Omental fat pad (tissue), 4 donors: Measurements from ENCODE around the gene LYPD1. TPM values are rescaled to one million over a fixed set of nuclear protein-coding genes. Genes with fewer than 3 reads are reported as not detected.

Source experiments
- ATAC-seq: fragments of 150-250 bp; one replicate; pipeline ENCODE4 v1.9.1; 2016; ENCODE audit warnings: mild to moderate bottlenecking, moderate library complexity; ENCODE audit not compliant: low FRiP score
- DNase-seq: peaks from one replicate; pipeline ENCODE4 v3.0.0-alpha.2; 2019; ENCODE audit warnings: low spot score
- total RNA-seq, 4 donors: library from RNA; depleted of rRNA; stranded (reverse); fragments of >200 nt; gene quantifications; one replicate each; pipeline ENCODE4 v1.1.0, GENCODE V29; 2016
- TF ChIP-seq, protein P1 (sequence below), 3 donors: fragments of 450-650 bp; IDR thresholded peaks; one replicate each; pipeline ENCODE4 v1.5.1; 2016 to 2017; ENCODE audit warnings: antibody characterized with exemption in 3 of 3, mild to moderate bottlenecking in 3 of 3, moderate library complexity in 2 of 3

Gene LYPD1
- total RNA-seq, 4 donors from 2014 or later = 0.48 TPM; not detected in 3

DNA sequence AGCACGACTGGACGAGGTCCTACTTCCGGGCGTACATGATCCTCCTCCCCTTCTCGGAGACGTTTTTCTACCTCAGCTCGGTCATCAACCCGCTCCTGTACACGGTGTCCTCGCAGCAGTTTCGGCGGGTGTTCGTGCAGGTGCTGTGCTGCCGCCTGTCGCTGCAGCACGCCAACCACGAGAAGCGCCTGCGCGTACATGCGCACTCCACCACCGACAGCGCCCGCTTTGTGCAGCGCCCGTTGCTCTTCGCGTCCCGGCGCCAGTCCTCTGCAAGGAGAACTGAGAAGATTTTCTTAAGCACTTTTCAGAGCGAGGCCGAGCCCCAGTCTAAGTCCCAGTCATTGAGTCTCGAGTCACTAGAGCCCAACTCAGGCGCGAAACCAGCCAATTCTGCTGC lies 24.8 kb downstream of the LYPD1 start:
- TF ChIP-seq, protein P1, sequence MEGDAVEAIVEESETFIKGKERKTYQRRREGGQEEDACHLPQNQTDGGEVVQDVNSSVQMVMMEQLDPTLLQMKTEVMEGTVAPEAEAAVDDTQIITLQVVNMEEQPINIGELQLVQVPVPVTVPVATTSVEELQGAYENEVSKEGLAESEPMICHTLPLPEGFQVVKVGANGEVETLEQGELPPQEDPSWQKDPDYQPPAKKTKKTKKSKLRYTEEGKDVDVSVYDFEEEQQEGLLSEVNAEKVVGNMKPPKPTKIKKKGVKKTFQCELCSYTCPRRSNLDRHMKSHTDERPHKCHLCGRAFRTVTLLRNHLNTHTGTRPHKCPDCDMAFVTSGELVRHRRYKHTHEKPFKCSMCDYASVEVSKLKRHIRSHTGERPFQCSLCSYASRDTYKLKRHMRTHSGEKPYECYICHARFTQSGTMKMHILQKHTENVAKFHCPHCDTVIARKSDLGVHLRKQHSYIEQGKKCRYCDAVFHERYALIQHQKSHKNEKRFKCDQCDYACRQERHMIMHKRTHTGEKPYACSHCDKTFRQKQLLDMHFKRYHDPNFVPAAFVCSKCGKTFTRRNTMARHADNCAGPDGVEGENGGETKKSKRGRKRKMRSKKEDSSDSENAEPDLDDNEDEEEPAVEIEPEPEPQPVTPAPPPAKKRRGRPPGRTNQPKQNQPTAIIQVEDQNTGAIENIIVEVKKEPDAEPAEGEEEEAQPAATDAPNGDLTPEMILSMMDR (IDR thresholded peaks at IDR 0.05) = no peak
- ATAC-seq = no peak
- DNase-seq = no peak

DNA sequence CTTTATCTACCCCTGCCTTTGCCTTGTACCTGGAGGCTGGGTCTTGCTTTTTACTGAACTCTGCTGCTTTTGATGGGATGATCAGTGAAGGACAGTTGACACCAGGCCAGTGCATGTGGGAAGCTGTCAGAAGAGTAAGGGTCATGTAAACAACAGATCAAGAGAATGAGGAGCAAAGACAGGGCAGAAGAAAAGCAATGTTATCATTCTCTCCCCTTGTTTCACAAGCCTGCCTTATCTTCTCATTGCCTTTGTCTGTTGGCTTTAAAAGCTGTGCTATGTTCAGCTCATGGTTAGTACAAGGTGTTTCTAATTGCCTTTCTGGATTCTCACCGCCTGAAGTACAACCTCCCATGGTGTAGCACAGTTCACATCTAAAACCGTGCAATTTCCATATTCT lies 27.6 kb downstream of the LYPD1 start:
- TF ChIP-seq, protein P1 (IDR thresholded peaks at IDR 0.05) = no peak
- ATAC-seq (no peak), DNase-seq (no peak)

DNA sequence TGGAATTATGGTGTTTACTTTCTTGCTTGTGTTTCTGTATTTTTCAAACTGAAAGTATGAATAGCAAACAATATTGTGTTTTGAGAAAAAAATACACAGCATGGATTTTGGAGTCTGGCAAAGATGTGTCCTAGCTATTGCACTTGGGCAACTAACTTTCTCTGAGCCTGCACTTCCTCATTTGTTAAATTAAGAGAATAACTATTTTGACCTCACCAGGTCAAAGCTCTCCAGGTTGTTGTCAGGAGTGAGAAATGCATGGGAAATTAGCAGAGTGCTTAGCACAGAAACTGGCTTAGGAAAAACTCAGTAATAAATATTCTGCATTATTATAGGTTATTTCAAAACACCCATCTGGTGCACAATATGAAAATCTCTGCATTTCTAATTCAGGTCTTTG lies 28.2 kb downstream of the LYPD1 start:
- TF ChIP-seq, protein P1 (IDR thresholded peaks at IDR 0.05) = no peak
- no peak for ATAC-seq
- no peak for DNase-seq

DNA sequence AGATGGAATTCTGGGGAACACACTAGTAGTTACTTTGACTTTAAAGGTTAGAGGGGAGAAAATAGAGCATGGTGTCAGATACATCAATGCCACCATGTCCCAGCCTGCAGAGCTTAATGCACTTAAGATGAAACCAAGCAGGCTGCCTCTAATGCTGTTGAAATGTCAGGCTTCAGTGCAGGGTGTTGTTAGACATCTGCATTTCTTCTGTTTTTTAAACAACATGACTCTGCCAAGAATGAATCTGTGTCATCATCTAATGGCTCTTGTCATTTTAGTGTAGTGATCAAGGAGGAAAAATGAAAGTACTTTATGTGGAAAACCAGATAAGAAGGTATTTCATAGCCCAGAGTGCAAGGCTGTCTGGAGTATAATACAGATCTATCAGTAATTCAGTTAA lies 29.9 kb downstream of the LYPD1 start:
- TF ChIP-seq, protein P1 (IDR thresholded peaks at IDR 0.05) = no peak
- DNase-seq = no peak
- no peak for ATAC-seq

DNA sequence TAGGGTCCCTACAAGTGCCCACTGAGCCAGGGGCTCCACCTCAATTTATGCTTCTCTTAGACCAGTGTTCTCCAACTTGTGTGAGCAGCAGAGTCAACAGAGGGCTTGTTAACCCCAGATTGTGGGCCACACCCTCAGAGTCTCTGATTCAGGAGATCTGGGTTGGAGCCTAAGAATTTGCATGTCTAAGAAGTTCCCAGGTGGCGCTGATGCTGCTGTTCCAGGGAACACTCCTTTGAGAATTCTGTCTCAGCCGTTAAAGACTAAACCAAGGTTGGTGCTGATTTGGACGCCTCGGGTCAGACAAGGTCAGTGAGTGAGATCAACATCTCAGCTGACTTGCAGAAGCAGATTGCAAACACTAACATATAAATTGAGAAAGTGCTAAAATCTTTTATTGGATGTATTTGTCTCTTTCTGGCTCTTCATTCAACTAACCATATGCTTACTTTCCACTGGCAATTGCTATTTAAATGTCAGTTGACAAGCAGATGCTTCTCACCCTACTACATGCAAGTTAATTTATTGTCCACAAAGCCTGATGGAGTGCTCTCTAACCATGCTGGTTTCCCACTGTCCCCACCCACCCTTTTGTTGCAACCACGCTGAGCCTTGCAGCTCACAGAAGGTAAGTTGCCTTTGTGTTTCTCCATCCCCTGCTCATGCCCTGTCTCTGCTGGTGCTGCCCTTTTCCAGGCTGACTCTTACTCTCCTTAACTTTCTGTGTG lies 31.5 kb downstream of the LYPD1 start:
- DNase-seq (no peak), ATAC-seq (no peak)
- TF ChIP-seq, protein P1 (IDR thresholded peaks at IDR 0.05) = no peak

DNA sequence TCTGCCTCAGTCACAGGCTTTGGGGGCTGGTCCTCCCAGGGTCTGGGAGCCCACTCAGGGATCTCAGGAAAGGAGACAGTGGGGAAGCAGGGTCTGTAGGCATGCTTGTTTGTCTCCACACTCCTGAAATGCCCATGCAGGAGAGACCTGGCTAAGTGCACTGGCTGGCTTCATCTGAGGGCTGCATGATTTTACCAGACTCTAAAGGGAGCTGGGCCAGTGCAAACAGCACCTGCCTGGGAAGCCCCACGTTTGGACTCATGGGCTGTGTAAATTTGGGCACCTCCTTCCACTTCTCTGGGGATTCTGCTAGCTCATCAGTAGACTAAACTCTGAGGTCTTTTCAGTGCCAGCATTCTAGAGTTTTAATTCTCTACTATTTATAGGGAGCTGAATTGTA lies 33.7 kb downstream of the LYPD1 start:
- DNase-seq (no peak), ATAC-seq (no peak)
- TF ChIP-seq, protein P1 (IDR thresholded peaks at IDR 0.05) = no peak

DNA sequence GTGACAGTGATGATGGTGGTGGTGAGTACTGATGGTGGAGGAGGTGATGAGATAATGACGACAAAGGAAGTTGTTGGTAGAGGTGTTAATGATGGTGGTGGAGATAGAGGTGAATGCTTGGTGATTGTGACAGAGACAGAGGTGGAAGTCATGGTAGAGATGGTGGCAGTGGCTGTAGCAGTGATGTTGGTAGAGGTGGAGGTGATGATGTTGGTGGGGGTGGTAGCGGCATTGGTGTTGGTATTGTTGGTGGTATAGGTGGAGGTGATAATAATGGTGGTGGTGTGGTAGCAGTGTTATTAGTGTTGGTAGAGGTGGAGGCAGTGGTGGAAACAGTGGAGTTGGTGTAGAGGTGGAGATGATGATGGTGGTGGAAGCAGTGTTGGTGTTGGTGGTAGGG lies 36.4 kb downstream of the LYPD1 start:
- DNase-seq = no peak
- no peak for ATAC-seq
- TF ChIP-seq, protein P1 (IDR thresholded peaks at IDR 0.05) = no peak
